Measurements from ENCODE around the gene UROC1. TPM values are rescaled to one million over a fixed set of nuclear protein-coding genes. Genes with fewer than 3 reads are reported as not detected.

UROC1 gene
- total RNA-seq, 1 experiment from 2014 or later: not detected

DNA sequence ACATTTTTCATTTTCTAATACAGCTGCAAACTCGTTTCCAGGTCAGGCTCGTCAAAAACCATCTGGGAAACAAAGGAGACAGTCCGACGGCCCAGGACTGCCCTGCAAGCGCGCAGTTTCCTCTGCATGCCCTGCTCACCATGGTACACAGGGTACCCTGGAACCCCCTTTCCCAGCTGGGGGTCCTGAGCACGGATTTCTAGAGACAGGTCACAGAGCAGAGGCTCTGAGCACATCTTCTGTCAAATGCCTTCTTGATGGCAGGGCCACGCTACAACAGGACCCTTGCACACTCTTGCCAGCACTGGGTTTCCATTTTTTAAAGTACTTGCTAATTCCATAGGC lies 50.0 kb downstream of the UROC1 start:
- Histone ChIP-seq H3K9me2 (ENCODE audit: insufficient read depth) (no peaks in the 10 kb centered on the region), H3K4me3 (replicated peaks in 1 of 2; ENCODE audit: low read depth in 1 of 2, low read length in 2 of 2) (no peak overlapping the region), H3K9ac (ENCODE audit: low read length) (no peak overlapping the region), H3K27me3 (ENCODE audit: insufficient read depth, low read length) (no peaks in the 10 kb centered on the region), H3K27ac (ENCODE audit: low read depth, low read length) (no peak overlapping the region), H4K20me1 (ENCODE audit: insufficient read depth) (0 out of 2 replicates have a peak, but pooled peaks cover 6% of the 10 kb centered on the region), H3K36me3 (ENCODE audit: control insufficient read depth in 1 of 2, insufficient read depth in 2 of 2, low read length in 2 of 2) (peaks cover 60 to 67% of the 10 kb centered on the region in 2 experiments), H2AFZ (ENCODE audit: low read depth, low read length, poor library complexity, severe bottlenecking) (no peak overlapping the region), H3K4me2 (ENCODE audit: low read length) (no peak overlapping the region), H3K9me3 (ENCODE audit: control insufficient read depth in 1 of 2, insufficient read depth in 1 of 2, low read depth in 1 of 2, low read length in 2 of 2) (no peaks in the 10 kb centered on the region), H3K4me1 (ENCODE audit: control insufficient read depth in 1 of 2, insufficient read depth in 2 of 2, low read length in 2 of 2) (peaks cover 0 to 6% of the 10 kb centered on the region in 2 experiments; a peak in 1 of 4 replicates), H3K79me2 (ENCODE audit: insufficient read depth, low read length) (peaks cover 55% of the 10 kb centered on the region)
- BruUV-seq (replicated peaks): no TSS peak
- DNase-seq (ENCODE audit: low read depth, low spot score) (no peak), ATAC-seq (no peak)
- ChIA-PET RAD21 (ENCODE audit: low non-redundant PET in 1 of 2, low total read pairs in 2 of 2, uncharacterized antibody in 2 of 2, unreplicated experiment in 2 of 2) (no interaction called here), CTCF (no interaction called here), POLR2A (no interaction called here)
- TF ChIP-seq POLR2AphosphoS5 (IDR thresholded peaks at IDR 0.05; ENCODE audit: low read depth, low read length) (no peak), CEBPB (IDR thresholded peaks at IDR 0.05; ENCODE audit: low read depth) (no peak), ZBTB33 (IDR thresholded peaks at IDR 0.05; ENCODE audit: extremely low read depth, insufficient replicate concordance, low read length) (no peak), YY1 (IDR thresholded peaks at IDR 0.05; ENCODE audit: extremely low read depth, insufficient replicate concordance, low read depth, low read length) (no peak)
- intact Hi-C loops (cut with micrococcal nuclease): no loop called here

DNA sequence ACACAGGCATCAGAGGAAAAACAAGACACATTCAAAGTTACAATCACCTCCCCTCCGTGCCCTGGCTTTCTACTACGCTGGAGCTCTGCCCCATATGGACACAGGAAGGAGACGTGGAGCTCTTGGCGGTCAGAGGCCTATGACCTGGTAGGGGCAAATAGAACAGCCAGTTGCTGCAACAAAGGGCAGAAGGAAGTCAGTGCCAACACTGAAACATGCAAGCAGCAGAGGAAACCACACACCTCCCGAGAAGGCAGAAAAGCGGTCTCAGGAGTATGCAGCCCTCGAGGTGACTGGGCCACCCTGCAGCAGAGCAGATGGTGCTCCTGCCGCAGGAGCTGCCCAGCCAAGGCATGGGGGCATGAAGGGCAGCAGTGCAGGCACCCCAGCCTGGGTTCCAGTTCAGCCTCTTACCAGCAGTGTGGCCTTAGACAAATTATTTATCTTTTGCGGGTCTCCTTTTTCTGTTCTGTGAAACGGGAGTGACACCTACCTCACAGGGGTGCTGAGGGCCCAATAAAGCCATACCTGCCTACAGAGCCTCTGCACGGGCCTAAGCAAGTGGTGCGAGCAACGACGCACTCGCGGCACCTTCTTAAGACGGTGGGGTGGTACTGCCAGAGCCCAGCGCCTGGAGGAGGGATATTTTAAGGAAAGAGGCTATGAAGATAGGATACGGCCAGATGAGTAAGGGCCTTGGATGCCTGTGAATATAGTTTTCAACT lies 50.5 kb downstream of the UROC1 start:
- TF ChIP-seq, protein P1, sequence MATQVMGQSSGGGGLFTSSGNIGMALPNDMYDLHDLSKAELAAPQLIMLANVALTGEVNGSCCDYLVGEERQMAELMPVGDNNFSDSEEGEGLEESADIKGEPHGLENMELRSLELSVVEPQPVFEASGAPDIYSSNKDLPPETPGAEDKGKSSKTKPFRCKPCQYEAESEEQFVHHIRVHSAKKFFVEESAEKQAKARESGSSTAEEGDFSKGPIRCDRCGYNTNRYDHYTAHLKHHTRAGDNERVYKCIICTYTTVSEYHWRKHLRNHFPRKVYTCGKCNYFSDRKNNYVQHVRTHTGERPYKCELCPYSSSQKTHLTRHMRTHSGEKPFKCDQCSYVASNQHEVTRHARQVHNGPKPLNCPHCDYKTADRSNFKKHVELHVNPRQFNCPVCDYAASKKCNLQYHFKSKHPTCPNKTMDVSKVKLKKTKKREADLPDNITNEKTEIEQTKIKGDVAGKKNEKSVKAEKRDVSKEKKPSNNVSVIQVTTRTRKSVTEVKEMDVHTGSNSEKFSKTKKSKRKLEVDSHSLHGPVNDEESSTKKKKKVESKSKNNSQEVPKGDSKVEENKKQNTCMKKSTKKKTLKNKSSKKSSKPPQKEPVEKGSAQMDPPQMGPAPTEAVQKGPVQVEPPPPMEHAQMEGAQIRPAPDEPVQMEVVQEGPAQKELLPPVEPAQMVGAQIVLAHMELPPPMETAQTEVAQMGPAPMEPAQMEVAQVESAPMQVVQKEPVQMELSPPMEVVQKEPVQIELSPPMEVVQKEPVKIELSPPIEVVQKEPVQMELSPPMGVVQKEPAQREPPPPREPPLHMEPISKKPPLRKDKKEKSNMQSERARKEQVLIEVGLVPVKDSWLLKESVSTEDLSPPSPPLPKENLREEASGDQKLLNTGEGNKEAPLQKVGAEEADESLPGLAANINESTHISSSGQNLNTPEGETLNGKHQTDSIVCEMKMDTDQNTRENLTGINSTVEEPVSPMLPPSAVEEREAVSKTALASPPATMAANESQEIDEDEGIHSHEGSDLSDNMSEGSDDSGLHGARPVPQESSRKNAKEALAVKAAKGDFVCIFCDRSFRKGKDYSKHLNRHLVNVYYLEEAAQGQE (IDR thresholded peaks at IDR 0.05; ENCODE audit: low read depth): no peak
- TF ChIP-seq SIN3A (IDR thresholded peaks at IDR 0.05; ENCODE audit: low read depth) (no peak), FOSL1 (IDR thresholded peaks at IDR 0.05; ENCODE audit: low read depth) (no peak), ELF1 (IDR thresholded peaks at IDR 0.05; ENCODE audit: borderline replicate concordance, low read depth) (no peak), RAD21 (IDR thresholded peaks at IDR 0.05; ENCODE audit: low read depth) (no peak)
- BruUV-seq (replicated peaks): no TSS peak
- Histone ChIP-seq H3K4me2 (ENCODE audit: low read length) (no peak overlapping the region), H4K20me1 (ENCODE audit: insufficient read depth) (0 out of 2 replicates have a peak, but pooled peaks cover 4% of the 10 kb centered on the region), H3K79me2 (ENCODE audit: insufficient read depth, low read length) (peaks cover 50% of the 10 kb centered on the region), H3K4me3 (replicated peaks in 1 of 2; ENCODE audit: low read depth in 1 of 2, low read length in 2 of 2) (no peak overlapping the region), H3K9me3 (ENCODE audit: control insufficient read depth in 1 of 2, insufficient read depth in 1 of 2, low read depth in 1 of 2, low read length in 2 of 2) (no peaks in the 10 kb centered on the region), H3K9ac (ENCODE audit: low read length) (no peak overlapping the region), H3K27me3 (ENCODE audit: insufficient read depth, low read length) (no peaks in the 10 kb centered on the region), H3K9me2 (ENCODE audit: insufficient read depth) (no peaks in the 10 kb centered on the region), H3K27ac (ENCODE audit: low read depth, low read length) (no peak overlapping the region), H2AFZ (ENCODE audit: low read depth, low read length, poor library complexity, severe bottlenecking) (no peak overlapping the region), H3K36me3 (ENCODE audit: control insufficient read depth in 1 of 2, insufficient read depth in 2 of 2, low read length in 2 of 2) (peaks cover 63 to 72% of the 10 kb centered on the region in 2 experiments), H3K4me1 (ENCODE audit: control insufficient read depth in 1 of 2, insufficient read depth in 2 of 2, low read length in 2 of 2) (peaks cover 0 to under 1% of the 10 kb centered on the region in 2 experiments; a peak in 1 of 4 replicates)
- RAD21 ChIA-PET (ENCODE audit: low non-redundant PET in 1 of 2, low total read pairs in 2 of 2, uncharacterized antibody in 2 of 2, unreplicated experiment in 2 of 2): no interaction called here
- intact Hi-C loops (cut with micrococcal nuclease): no loop called here
- CTCF ChIA-PET: no interaction called here
- ATAC-seq (no peak), DNase-seq (ENCODE audit: low read depth, low spot score) (no peak)
- POLR2A ChIA-PET: no interaction called here

Data from HCT116 (cell line).